K562 (cell line): ENCODE results near the gene RNF115. TPM values are rescaled to one million over a fixed set of nuclear protein-coding genes. Genes with fewer than 3 reads are reported as not detected.
A peak's percentile ranks its signal among the peaks of the same experiment; 100 is the strongest.

ENCODE experiments used
- CCNT2 ChIP-seq: IDR thresholded peaks from 2 replicates; pipeline ENCODE4 v1.6.1; 2011; ENCODE audit warnings: borderline replicate concordance, low read depth, mild to moderate bottlenecking, moderate library complexity, mixed read lengths, low read length; ENCODE audit not compliant: insufficient read length; ENCODE audit errors: extremely low read depth
- CXXC5 ChIP-seq: fragments of 250-450 bp; sonication (Bioruptor Pico); IDR thresholded peaks from 2 replicates; pipeline ENCODE4 v1.8.0; 2022; ENCODE audit warnings: inconsistent platforms, mild to moderate bottlenecking, moderate library complexity
- GABPA ChIP-seq: fragments of 200-800 bp; sonication (Bioruptor generic); conservative IDR thresholded peaks from 2 replicates; pipeline ENCODE4 v1.6.1; 2016; ENCODE audit warnings: low read depth, missing genetic modification characterization, missing compliant biosample characterization
- KDM5B ChIP-seq: fragments of 200-600 bp; sonication (generic); IDR thresholded peaks from 2 replicates; pipeline ENCODE4 v1.6.1; 2012; ENCODE audit warnings: low read depth, mild to moderate bottlenecking, moderate library complexity, low read length, control low read depth, inconsistent platforms; ENCODE audit not compliant: insufficient replicate concordance
- MAZ ChIP-seq, 2 experiments: fragments of 450-650 bp in 1 of 2; sonication (generic) in 1 of 2; formaldehyde crosslinking; IDR thresholded peaks in 1 of 2; conservative IDR thresholded peaks in 1 of 2; 2 replicates each; pipeline versions ENCODE4 v1.4.0 to v1.5.0; 2020; ENCODE audit warnings: mild to moderate bottlenecking in 1 of 2, missing genetic modification reagents in 1 of 2
- NFRKB ChIP-seq: fragments of 450-650 bp; IDR thresholded peaks from 2 replicates; pipeline ENCODE4 v1.6.1; 2016; ENCODE audit warnings: low read depth
- POLR2A ChIP-seq: fragments of 450-650 bp; conservative IDR thresholded peaks from 2 replicates; pipeline ENCODE4 v1.6.1; 2016
- REST ChIP-seq, 2 experiments: fragments of 450-650 bp; formaldehyde crosslinking in 1 of 2; IDR thresholded peaks; 2 replicates each; pipeline versions ENCODE4 v1.4.0 to v1.6.1; 2014 to 2020; ENCODE audit warnings: mild to moderate bottlenecking in 2 of 2, borderline replicate concordance in 1 of 2, low read depth in 1 of 2
- U2AF1 ChIP-seq: fragments of 200-400 bp; formaldehyde crosslinking; optimal IDR thresholded peaks from 2 replicates; pipeline ENCODE3; 2017; ENCODE audit warnings: mild to moderate bottlenecking, low read depth, low read length, moderate library complexity
- ZNF197 ChIP-seq: fragments of 200-800 bp; sonication (Bioruptor generic); IDR thresholded peaks from 2 replicates; pipeline ENCODE4 v1.6.1; 2016; ENCODE audit warnings: low read depth, missing genetic modification characterization, missing compliant biosample characterization
- ZNF699 ChIP-seq: fragments of 250-450 bp; sonication (Bioruptor Pico); IDR thresholded peaks from 2 replicates; pipeline ENCODE4 v1.8.0; 2021; ENCODE audit warnings: mild to moderate bottlenecking, moderate library complexity; ENCODE audit not compliant: insufficient replicate concordance
- ZNF75A ChIP-seq: fragments of 450-650 bp; formaldehyde crosslinking; IDR thresholded peaks from 2 replicates; pipeline ENCODE4 v1.4.0; 2020; ENCODE audit warnings: mild to moderate bottlenecking
- polyA plus RNA-seq, 8 experiments: library from polyadenylated mRNA; depleted of rRNA in 4 of 8; stranded (reverse) in 5 of 8; unstranded in 3 of 8; fragments of >200 nt; fragmentation: Nextera tagmentation in 2 of 8; fragmentation: Illumina TruSeq in 1 of 8; extraction: Ambion mirVana in 2 of 8; extraction: Trizol in 1 of 8; gene quantifications; 2 replicates each; pipeline versions ENCODE4 v1.2.1 to v1.2.3, GENCODE V29; 2011 to 2014; ENCODE audit warnings: inconsistent platforms in 1 of 8, missing spikeins in 1 of 8
- total RNA-seq, 7 experiments: library from RNA; depleted of rRNA in 6 of 7; stranded (reverse); fragments of >200 nt in 6 of 7; fragmentation: Illumina TruSeq in 2 of 7; extraction: Trizol in 2 of 7; gene quantifications; 2 replicates each; pipeline versions ENCODE4 v1.2.1 to v1.2.3, GENCODE V29; 2011 to 2021; ENCODE audit warnings: low replicate concordance in 1 of 7
- TF ChIP-seq, protein P1 (sequence below): fragments of 250-450 bp; sonication (Bioruptor Pico); IDR thresholded peaks from 2 replicates; pipeline ENCODE4 v1.4.0; 2020

The RNF115 gene
- total and polyA plus RNA-seq, 9 of the 15 experiments (the other 6 are each of a cell fraction or from before 2014, with no cell fraction given): 1.9 to 14.3 (median 9.5) TPM

- TF ChIP-seq REST (IDR thresholded peaks at IDR 0.05; ENCODE audit: borderline replicate concordance): 0 out of 2 replicates have a peak, but pooled peaks have one; percentile 13
- TF ChIP-seq REST (CRISPR knock-in tag; IDR thresholded peaks at IDR 0.05; ENCODE audit: low read depth): 0 out of 2 replicates have a peak, but pooled peaks have one; percentile 16
- no peak for TF ChIP-seq U2AF1
- peak in 1 of 2 experiments; percentile 20; a peak in 1 of 4 replicates for TF ChIP-seq MAZ (CRISPR knock-in tag; conservative IDR thresholded peaks at IDR 0.05 in 1 of 2, IDR thresholded peaks at IDR 0.05 in 1 of 2)
- peak; percentile 80 for TF ChIP-seq KDM5B
- 0 out of 2 replicates have a peak, but pooled peaks have one; percentile 19 for TF ChIP-seq NFRKB
- TF ChIP-seq ZNF197: no peak
- TF ChIP-seq CCNT2: peak; percentile 77
- TF ChIP-seq ZNF699: no peak
- 0 out of 2 replicates have a peak, but pooled peaks have one; percentile 17 for TF ChIP-seq GABPA (tag)
- TF ChIP-seq, protein P1, sequence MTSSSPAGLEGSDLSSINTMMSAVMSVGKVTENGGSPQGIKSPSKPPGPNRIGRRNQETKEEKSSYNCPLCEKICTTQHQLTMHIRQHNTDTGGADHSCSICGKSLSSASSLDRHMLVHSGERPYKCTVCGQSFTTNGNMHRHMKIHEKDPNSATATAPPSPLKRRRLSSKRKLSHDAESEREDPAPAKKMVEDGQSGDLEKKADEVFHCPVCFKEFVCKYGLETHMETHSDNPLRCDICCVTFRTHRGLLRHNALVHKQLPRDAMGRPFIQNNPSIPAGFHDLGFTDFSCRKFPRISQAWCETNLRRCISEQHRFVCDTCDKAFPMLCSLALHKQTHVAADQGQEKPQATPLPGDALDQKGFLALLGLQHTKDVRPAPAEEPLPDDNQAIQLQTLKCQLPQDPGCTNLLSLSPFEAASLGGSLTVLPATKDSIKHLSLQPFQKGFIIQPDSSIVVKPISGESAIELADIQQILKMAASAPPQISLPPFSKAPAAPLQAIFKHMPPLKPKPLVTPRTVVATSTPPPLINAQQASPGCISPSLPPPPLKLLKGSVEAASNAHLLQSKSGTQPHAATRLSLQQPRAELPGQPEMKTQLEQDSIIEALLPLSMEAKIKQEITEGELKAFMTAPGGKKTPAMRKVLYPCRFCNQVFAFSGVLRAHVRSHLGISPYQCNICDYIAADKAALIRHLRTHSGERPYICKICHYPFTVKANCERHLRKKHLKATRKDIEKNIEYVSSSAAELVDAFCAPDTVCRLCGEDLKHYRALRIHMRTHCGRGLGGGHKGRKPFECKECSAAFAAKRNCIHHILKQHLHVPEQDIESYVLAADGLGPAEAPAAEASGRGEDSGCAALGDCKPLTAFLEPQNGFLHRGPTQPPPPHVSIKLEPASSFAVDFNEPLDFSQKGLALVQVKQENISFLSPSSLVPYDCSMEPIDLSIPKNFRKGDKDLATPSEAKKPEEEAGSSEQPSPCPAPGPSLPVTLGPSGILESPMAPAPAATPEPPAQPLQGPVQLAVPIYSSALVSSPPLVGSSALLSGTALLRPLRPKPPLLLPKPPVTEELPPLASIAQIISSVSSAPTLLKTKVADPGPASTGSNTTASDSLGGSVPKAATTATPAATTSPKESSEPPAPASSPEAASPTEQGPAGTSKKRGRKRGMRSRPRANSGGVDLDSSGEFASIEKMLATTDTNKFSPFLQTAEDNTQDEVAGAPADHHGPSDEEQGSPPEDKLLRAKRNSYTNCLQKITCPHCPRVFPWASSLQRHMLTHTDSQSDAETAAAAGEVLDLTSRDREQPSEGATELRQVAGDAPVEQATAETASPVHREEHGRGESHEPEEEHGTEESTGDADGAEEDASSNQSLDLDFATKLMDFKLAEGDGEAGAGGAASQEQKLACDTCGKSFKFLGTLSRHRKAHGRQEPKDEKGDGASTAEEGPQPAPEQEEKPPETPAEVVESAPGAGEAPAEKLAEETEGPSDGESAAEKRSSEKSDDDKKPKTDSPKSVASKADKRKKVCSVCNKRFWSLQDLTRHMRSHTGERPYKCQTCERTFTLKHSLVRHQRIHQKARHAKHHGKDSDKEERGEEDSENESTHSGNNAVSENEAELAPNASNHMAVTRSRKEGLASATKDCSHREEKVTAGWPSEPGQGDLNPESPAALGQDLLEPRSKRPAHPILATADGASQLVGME (CRISPR knock-in tag): 0 out of 2 replicates have a peak, but pooled peaks have one; percentile 41
- TF ChIP-seq CXXC5 (CRISPR knock-in tag): peak; percentile 63
- TF ChIP-seq ZNF75A (CRISPR knock-in tag): no peak
- TF ChIP-seq POLR2A: peak; percentile 74
These were observed 35.7 kb upstream of the RNF115 start (continued) for GRCh38 chr1:145859491-145860023.
